GM19397 (cell line): ENCODE results near the gene HAPSTR1.
"Not testable (repeated sequence)": the region's sequence is repeated elsewhere in the genome, so short reads cannot be mapped to it uniquely, and the experiment has no call there.

ENCODE experiments used
- ATAC-seq: cut with Tn5 transposase; IDR thresholded peaks from one replicate; pipeline ENCODE4 v1.9.1; 2021; ENCODE audit warnings: mild to moderate bottlenecking, moderate library complexity; ENCODE audit not compliant: unreplicated experiment

Gene HAPSTR1

GRCh38 chr16:9070254-9070653, 21.2 kb upstream of the HAPSTR1 start:
- no peak for ATAC-seq

- no peak for ATAC-seq
These were observed 20.1 kb upstream of the HAPSTR1 start for GRCh38 chr16:9071377-9071776.

- ATAC-seq, result no peak
These were observed 18.6 kb upstream of the HAPSTR1 start for GRCh38 chr16:9072806-9073341.

- no peak for ATAC-seq
These were observed 16.0 kb upstream of the HAPSTR1 start for GRCh38 chr16:9075299-9076071.

GRCh38 chr16:9077091-9077809, 14.2 kb upstream of the HAPSTR1 start:
- ATAC-seq, result no peak

GRCh38 chr16:9078467-9079429, 12.7 kb upstream of the HAPSTR1 start:
- not testable (repeated sequence) for ATAC-seq

GRCh38 chr16:9079430-9079812, 12.0 kb upstream of the HAPSTR1 start:
- ATAC-seq, result no peak

GRCh38 chr16:9081158-9081557, 10.3 kb upstream of the HAPSTR1 start:
- no peak for ATAC-seq

GRCh38 chr16:9081843-9082242, 9.6 kb upstream of the HAPSTR1 start:
- no peak for ATAC-seq

GRCh38 chr16:9082422-9082821, 9.0 kb upstream of the HAPSTR1 start:
- no peak for ATAC-seq

GRCh38 chr16:9087733-9088132, 3.7 kb upstream of the HAPSTR1 start:
- not testable (repeated sequence) for ATAC-seq

GRCh38 chr16:9088848-9089247, 2.6 kb upstream of the HAPSTR1 start:
- no peak for ATAC-seq

- no peak for ATAC-seq
These were observed 1.8 kb upstream of the HAPSTR1 start for GRCh38 chr16:9089660-9090059.

- no peak for ATAC-seq
These were observed 1.1 kb upstream of the HAPSTR1 start for GRCh38 chr16:9090101-9090959.

GRCh38 chr16:9091867-9092281, 430 bp downstream of the HAPSTR1 start:
- peak; percentile 22 for ATAC-seq

GRCh38 chr16:9092282-9092977, 986 bp downstream of the HAPSTR1 start:
- ATAC-seq, result peak; percentile 13

GRCh38 chr16:9092978-9093344, 1.5 kb downstream of the HAPSTR1 start:
- no peak for ATAC-seq

GRCh38 chr16:9094011-9094846, 2.8 kb downstream of the HAPSTR1 start:
- ATAC-seq, result no peak

GRCh38 chr16:9095171-9095570, 3.7 kb downstream of the HAPSTR1 start:
- no peak for ATAC-seq
